Uterus (tissue), 4 donors: Measurements from ENCODE around the gene NUDT17. TPM values are rescaled to one million over a fixed set of nuclear protein-coding genes. Genes with fewer than 3 reads are reported as not detected.

Experiments used
- DNase-seq, 2 donors: peaks; one replicate each; pipeline ENCODE4 v3.0.0-alpha.2; 2019 to 2020
- H3K27ac ChIP-seq, 2 donors: fragments of 200-600 bp; sonication (generic); 1 replicate in 1 of 2; 2 replicates in 1 of 2; pipeline ENCODE4 v1.5.1; 2016 to 2018
- H3K27me3 ChIP-seq, 2 donors: fragments of 200-600 bp; sonication (generic); one replicate each; pipeline ENCODE4 v1.5.1; 2018 to 2019; ENCODE audit warnings: control low read depth in 1 of 2
- H3K36me3 ChIP-seq, 2 donors: fragments of 200-600 bp; sonication (generic); one replicate each; pipeline ENCODE4 v1.5.1; 2019; ENCODE audit warnings: control low read depth in 1 of 2
- H3K4me1 ChIP-seq, 2 donors: fragments of 200-600 bp; sonication (generic); one replicate each; pipeline ENCODE4 v1.5.1; 2018 to 2019; ENCODE audit warnings: control low read depth in 1 of 2
- H3K4me3 ChIP-seq, 2 donors: fragments of 200-600 bp; sonication (generic); 1 replicate in 1 of 2; 2 replicates in 1 of 2; pipeline ENCODE4 v1.5.1; 2018 to 2019; ENCODE audit warnings: mild to moderate bottlenecking in 1 of 2
- H3K9me3 ChIP-seq, 2 donors: fragments of 200-600 bp; sonication (generic); one replicate each; pipeline ENCODE4 v1.5.1; 2019; ENCODE audit warnings: control low read depth in 1 of 2
- POLR2A ChIP-seq, 2 donors: fragments of 450-650 bp; IDR thresholded peaks; one replicate each; pipeline ENCODE4 v1.6.1; 2016; ENCODE audit warnings: antibody characterized with exemption in 2 of 2, mild to moderate bottlenecking in 1 of 2, moderate library complexity in 1 of 2
- intact Hi-C: fragments of 100-400 bp; cut with DNase I; formaldehyde crosslinking; loops from one replicate; pipeline ENCODE4 v1.15.1; 2023; ENCODE audit warnings: low total_unique reads
- total RNA-seq, 4 donors: library from RNA; depleted of rRNA in 3 of 4; stranded (reverse); fragments of >200 nt in 3 of 4; gene quantifications; one replicate each; pipeline versions ENCODE4 v1.1.0 to v1.2.4, GENCODE V29; 2014 to 2023
- TF ChIP-seq, protein P1 (sequence below), 4 experiments: fragments of 200-600 bp in 2 of 4; fragments of 450-650 bp in 2 of 4; sonication (generic) in 2 of 4; IDR thresholded peaks; one replicate each; pipeline ENCODE4 v1.5.1; 2016 to 2019; ENCODE audit warnings: antibody characterized with exemption in 4 of 4, mild to moderate bottlenecking in 2 of 4, moderate library complexity in 1 of 4
- donor health status: DM: yes; HTN: yes; CAD: no.

NUDT17 gene
- total RNA-seq, 4 donors from 2014 or later: 2.5 to 5.6 (median 4.7) TPM; not detected in 1

DNA sequence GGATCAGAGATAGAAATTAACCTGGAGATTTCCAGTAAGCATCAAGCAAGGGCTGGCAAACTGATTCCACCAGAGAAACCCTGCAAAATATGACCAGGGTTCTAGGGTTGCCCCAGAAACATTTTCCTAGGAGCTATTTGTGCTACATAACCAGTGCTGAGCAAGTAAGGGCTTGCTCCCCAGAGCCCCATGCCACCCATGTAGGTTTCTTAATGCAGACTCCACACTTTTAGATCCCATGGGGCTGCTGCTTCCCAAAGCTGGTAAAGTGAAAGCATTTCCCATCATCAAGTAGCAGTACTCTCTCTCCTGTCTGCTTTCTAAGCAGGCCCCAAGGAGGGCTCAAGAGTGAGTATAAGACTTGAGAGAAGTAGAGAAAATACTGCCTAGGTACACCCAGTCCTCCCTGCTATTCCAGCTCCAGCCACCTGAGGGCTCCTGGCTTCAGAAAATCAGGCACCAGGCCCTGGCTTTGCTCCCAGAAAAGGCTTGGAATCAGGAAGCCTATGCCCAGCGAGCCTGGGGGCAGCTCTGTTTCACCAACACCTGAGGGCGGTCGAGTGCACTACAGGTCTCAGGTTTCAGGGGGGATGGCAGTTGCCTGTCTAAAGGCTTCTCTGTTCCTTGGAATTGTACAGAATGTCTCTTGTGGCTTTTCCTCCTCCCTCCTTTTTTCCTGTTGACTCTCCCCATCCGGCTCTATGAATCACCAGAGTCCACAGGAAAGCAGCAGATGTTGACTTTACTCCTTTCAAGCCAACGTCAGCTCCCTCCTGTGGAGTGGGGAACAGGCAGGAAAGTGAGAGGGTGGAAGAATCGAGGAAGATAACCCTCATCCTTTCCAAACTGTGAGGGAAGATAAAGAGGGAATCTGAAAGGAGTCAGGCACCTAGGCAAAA lies 46.4 kb downstream of the NUDT17 start:
- peak overlapping the region; percentile 2 to 13 for H3K4me3 ChIP-seq
- intact Hi-C loops: loop anchor here (10.0 kb wide), 1 partner anchor 123 kb away; no protein-coding TSS in a partner anchor

DNA sequence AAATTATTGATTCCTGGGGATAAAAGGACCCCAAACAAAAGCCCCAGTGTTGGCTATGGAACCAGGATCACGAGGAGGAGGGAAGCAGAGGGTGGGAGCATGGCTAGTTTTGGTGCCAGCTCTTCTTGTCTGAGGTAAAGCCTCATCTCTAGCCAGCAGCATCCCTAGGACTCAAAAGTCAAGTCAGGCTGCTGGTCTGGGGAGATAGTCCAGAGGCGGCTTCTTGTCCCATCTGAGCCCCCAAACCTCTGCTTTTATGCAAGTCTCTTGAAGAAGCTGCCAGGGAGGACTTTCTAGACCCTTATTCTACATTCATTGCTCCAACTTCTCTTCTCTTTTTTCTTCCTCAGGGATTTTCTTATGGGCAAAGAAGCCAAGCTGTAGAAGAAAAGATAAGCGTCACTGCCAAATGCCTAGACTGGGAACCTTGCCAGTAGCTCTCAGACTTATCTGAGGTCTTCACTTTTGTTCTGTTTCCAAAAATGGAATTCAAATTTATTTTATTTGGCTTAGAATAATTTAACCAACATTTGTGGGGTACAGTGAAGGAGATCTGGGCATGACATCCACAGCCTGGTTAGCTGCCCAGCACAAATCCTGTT lies 47.2 kb downstream of the NUDT17 start:
- Histone ChIP-seq H3K27me3 (no peaks in the 10 kb centered on the region), H3K4me3 (no peak overlapping the region), H3K27ac (peak overlapping the region; percentile 95 to 96), H3K4me1 (peaks cover 5 to 8% of the 10 kb centered on the region in 2 donors), H3K9me3 (no peaks in the 10 kb centered on the region), H3K36me3 (no peaks in the 10 kb centered on the region)
- intact Hi-C loops: loop anchor here (10.0 kb wide), 1 partner anchor 122 kb away; no protein-coding TSS in a partner anchor
- DNase-seq: peak; percentile 34 to 67
- TF ChIP-seq, protein P1, sequence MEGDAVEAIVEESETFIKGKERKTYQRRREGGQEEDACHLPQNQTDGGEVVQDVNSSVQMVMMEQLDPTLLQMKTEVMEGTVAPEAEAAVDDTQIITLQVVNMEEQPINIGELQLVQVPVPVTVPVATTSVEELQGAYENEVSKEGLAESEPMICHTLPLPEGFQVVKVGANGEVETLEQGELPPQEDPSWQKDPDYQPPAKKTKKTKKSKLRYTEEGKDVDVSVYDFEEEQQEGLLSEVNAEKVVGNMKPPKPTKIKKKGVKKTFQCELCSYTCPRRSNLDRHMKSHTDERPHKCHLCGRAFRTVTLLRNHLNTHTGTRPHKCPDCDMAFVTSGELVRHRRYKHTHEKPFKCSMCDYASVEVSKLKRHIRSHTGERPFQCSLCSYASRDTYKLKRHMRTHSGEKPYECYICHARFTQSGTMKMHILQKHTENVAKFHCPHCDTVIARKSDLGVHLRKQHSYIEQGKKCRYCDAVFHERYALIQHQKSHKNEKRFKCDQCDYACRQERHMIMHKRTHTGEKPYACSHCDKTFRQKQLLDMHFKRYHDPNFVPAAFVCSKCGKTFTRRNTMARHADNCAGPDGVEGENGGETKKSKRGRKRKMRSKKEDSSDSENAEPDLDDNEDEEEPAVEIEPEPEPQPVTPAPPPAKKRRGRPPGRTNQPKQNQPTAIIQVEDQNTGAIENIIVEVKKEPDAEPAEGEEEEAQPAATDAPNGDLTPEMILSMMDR (IDR thresholded peaks at IDR 0.05): no peak
- TF ChIP-seq POLR2A (IDR thresholded peaks at IDR 0.05): no peak

More for the DNA sequence above, 46.4 kb downstream of the NUDT17 start:
- peaks cover 5 to 8% of the 10 kb centered on the region in 2 donors for H3K4me1 ChIP-seq
- peak overlapping the region; percentile 95 to 96 for H3K27ac ChIP-seq
- H3K9me3 ChIP-seq: no peaks in the 10 kb centered on the region
- TF ChIP-seq POLR2A (IDR thresholded peaks at IDR 0.05): peak; percentile 32 to 59
- TF ChIP-seq, protein P1 (IDR thresholded peaks at IDR 0.05): peak; percentile 91 to 98 (median 98)
- DNase-seq: peak; percentile 95 to 99
- H3K27me3 ChIP-seq: no peaks in the 10 kb centered on the region
- no peaks in the 10 kb centered on the region for H3K36me3 ChIP-seq

DNA sequence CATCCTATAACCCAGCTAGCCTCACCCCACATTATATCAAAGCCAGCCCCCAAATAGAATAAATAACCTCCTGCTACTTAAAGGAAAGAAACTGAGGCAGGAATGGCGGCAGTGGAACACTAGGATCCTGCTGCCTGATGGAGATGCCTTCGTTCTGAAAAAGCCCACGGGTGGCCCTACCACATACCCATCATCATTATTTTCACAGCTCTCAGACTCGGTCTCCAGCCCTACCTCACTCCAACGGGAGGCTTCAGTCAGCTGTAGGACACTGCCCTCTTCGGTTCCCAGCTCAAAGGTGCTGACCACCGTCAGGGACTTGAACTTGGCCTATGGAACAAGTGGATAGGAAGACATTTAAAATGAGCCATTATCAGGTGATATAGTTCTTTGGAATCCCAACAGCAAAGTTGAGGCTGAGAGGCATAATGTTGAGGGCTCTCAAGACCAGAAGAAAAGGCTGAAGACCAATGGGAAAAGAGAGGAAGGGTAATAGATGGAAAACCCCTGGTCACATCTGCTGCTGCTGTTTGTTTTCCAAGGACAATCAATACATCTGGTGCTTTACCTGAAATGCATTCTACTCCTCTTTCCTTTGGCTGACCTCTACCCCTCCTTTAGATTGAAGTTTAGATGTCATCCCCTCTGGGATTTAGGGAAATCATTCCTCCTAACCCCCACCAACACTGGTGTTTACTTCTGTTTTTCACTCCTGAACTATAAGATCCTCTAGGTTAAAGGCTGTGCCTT lies 48.1 kb downstream of the NUDT17 start:
- H3K27me3 ChIP-seq: no peaks in the 10 kb centered on the region
- no peaks in the 10 kb centered on the region for H3K9me3 ChIP-seq
- intact Hi-C loops: loop anchor here (10.0 kb wide), 1 partner anchor 121 kb away; no protein-coding TSS in a partner anchor
- H3K36me3 ChIP-seq: no peaks in the 10 kb centered on the region
- peaks cover 5 to 8% of the 10 kb centered on the region in 2 donors for H3K4me1 ChIP-seq
- DNase-seq: no peak
- no peak for TF ChIP-seq POLR2A (IDR thresholded peaks at IDR 0.05)
- TF ChIP-seq, protein P1 (IDR thresholded peaks at IDR 0.05): no peak
- peak overlapping the region; percentile 95 to 96 for H3K27ac ChIP-seq
- no peak overlapping the region for H3K4me3 ChIP-seq

DNA sequence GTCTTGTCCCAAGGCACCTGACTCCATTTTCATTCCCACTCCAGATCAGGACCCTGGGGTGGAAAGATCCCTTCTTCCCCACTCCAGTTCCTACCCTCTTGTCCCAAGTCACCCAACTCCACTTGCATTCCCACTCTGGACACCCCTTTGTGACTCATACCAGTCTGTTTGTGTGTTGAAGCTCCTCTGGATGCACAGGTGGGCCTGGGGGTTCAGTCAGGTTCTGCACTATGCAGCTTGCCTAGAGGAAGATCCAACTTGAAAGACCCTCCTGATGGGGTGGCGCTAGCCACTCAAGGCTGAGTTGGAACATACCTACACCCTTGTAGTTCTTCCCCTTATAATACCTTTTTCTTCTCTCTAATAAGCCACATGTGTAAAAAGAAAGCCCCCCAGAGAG lies 50.0 kb downstream of the NUDT17 start:
- TF ChIP-seq, protein P1 (IDR thresholded peaks at IDR 0.05): no peak
- no peak for TF ChIP-seq POLR2A (IDR thresholded peaks at IDR 0.05)
- intact Hi-C loops: loop anchor here (10.0 kb wide), 1 partner anchor 119 kb away; no protein-coding TSS in a partner anchor
- peaks cover 5 to 8% of the 10 kb centered on the region in 2 donors for H3K4me1 ChIP-seq

More for the DNA sequence above, 50.0 kb downstream of the NUDT17 start:
- Histone ChIP-seq H3K27me3 (no peaks in the 10 kb centered on the region), H3K36me3 (no peaks in the 10 kb centered on the region), H3K27ac (no peak overlapping the region), H3K4me3 (no peak overlapping the region), H3K9me3 (no peaks in the 10 kb centered on the region)
- DNase-seq: no peak
